Left colon (tissue), 2 donors: ENCODE data around the gene SLC66A3. TPM values are rescaled to one million over a fixed set of nuclear protein-coding genes. Genes with fewer than 3 reads are reported as not detected.
A peak's percentile ranks its signal among the peaks of the same experiment; 100 is the strongest.
"Not testable (repeated sequence)": the region's sequence is repeated elsewhere in the genome, so short reads cannot be mapped to it uniquely, and the experiment has no call there.

Experiments
- ATAC-seq: fragments of 200-7000 bp; cut with Tn5 transposase; one replicate; pipeline ENCODE4 v1.9.1; 2020; ENCODE audit warnings: mild to moderate bottlenecking, moderate library complexity
- DNase-seq, 2 donors: peaks; one replicate each; pipeline ENCODE4 v3.0.0-alpha.2; 2020
- intact Hi-C, 2 donors: fragments of 100-400 bp; cut with DNase I in 1 of 2; cut with micrococcal nuclease in 1 of 2; formaldehyde crosslinking; loops; one replicate each; pipeline versions ENCODE4 v1.11.2 to v1.14.0; 2022; cut with DNase I, micrococcal nuclease
- total RNA-seq, 2 donors: library from RNA; stranded (reverse); fragmentation: NEBNext Ultra II Directional; extraction: Animal tissue kit (Norgen Biotek cat#: 25700); gene quantifications; one replicate each; pipeline ENCODE4 v1.2.1, GENCODE V29; 2021
- donor health status: DM: no; HTN: no; CAD: no.
- donor health status: DM: yes; HTN: yes; CAD: no.

The SLC66A3 gene
- total RNA-seq, 2 donors from 2014 or later = 10.3 to 10.7 TPM

- no peak for ATAC-seq
- no peak for DNase-seq
- intact Hi-C loops = no loop called here
These were observed 2.5 kb downstream of the SLC66A3 start for GRCh38 chr2:11157731-11158130.

DNA sequence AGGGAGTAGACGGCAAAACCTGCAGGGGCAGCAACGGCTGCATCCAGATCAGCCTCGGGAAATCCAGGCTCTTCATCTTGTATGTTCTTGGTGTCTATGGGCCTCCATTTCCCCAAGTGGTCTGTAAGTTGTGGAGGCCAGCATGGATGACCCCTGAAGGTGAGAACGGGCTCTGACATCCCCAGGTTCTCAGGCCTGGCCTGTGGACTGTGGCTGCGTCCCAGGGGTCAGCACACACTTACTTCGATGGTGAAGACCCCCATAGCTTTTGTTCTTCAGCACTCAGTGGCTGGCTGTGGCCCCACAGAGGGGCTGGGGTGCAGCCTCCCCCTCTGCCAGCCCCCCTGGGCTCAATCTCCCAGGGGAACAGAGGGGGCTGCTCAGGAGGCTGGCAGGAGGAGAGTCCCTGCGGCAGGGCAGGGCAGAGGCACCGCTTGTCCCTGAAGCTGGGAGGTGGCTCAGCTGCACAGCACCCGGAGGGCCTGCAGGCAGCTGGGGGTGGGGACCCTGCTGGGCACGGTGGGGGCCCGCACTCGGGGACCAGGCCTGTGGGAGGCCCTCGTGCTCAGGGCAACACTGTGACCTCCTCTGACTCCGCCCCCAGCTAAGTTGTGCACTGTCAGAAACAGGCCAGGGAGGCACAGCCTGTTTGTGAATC is 3.8 kb downstream of the SLC66A3 start:
- ATAC-seq = no peak
- DNase-seq = no peak
- intact Hi-C loops = no loop called here

- DNase-seq (no peak), ATAC-seq (no peak)
- intact Hi-C loops = no loop called here
These were observed 4.4 kb downstream of the SLC66A3 start for GRCh38 chr2:11159574-11160170.

DNA sequence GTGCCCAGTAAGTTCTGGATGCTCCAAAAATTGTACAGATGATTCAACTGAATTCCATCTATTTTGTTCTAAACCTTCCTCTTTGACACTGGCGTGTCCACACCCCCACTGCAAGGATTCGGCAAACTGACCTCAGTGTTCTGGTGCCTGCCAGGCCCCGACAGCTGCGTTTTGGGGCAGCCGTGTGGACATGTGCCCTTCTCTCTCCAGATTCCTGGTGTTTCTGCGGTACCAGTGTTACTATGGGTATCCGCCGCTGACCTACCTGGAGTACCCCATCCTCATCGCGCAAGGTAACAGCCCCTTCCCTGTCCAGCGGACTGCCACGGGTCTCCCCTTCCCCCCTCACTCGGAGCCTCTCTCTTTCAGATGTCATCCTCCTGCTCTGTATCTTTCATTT is 5.0 kb downstream of the SLC66A3 start:
- no peak for ATAC-seq
- no peak for DNase-seq
- intact Hi-C loops = no loop called here

DNA sequence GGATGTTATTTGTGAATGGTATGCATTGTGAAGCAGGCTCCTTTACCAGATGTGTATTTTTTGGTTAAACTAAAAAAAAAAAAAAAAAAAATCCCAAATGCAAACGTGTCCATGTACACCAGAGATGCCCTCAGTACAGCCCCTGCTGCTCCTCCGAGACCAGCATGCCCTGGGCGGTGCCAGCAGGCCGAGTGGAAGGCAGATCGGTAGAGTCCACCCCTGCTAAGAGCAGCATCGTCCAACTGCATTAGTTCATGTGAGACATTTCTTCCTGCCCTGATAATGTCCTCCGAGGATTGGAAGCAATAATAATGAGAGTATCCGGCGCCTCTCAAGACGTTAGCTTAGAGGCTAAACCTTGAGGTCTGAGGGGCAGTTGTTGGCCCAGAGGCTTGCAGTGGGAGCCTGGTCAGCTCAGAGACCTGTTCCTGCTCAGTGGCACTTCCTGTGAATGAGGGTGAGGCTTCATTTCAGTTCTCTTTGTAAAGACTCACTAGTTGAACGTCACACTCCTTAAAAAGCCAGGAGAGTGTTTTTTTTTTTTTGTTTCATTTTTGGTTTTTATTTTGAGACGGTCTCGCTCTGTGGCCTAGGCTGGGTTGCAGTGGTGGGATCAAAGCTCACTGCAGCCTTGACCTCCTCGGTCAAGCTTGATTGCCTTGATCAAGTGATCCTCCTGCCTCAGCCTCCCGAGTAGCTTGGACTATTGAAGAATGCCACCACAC is 5.6 kb downstream of the SLC66A3 start:
- intact Hi-C loops = no loop called here
- peak; percentile 20 for ATAC-seq

DNA sequence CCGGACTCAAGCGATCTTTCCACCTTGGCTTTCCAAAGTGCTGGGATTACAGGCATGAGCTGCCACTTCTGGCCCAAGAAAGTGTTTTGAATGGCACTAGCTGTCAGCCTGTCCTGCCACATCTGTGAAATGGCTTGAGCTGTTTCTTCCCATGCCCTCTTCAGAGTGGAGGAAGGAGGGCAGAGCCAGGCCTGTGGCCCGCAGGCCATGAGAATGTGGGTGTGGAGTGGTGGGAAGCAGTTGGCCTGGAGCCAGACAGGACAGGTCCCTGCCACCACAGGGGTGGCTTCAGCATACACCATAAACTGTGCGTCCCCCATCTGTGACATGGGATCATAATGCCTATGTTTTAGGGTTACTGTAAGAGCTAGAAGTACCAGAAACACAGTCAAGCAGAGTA is 6.5 kb downstream of the SLC66A3 start:
- DNase-seq (no peak), ATAC-seq (no peak)
- intact Hi-C loops = no loop called here

More for the DNA sequence above, 5.6 kb downstream of the SLC66A3 start:
- DNase-seq = no peak

- intact Hi-C loops = no loop called here
- ATAC-seq (no peak), DNase-seq (no peak)
These were observed 8.4 kb downstream of the SLC66A3 start for GRCh38 chr2:11163439-11164317.

DNA sequence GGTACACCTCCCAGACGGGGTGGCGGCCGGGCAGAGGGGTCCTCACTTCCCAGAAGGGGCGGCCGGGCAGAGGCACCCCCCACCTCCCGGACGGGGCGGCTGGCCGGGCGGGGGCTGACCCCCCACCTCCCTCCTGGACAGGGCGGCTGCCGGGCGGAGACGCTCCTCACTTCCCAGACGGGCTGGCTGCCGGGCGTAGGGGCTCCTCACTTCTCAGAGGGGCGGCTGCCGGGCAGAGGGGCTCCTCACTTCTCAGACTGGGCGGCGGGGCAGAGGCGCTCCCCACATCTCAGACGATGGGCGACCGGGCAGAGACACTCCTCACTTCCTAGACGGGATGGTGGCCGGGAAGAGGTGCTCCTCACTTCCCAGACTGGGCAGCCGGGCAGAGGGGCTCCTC is 9.8 kb downstream of the SLC66A3 start:
- intact Hi-C loops, DNase-seq, ATAC-seq: not testable (repeated sequence)

DNA sequence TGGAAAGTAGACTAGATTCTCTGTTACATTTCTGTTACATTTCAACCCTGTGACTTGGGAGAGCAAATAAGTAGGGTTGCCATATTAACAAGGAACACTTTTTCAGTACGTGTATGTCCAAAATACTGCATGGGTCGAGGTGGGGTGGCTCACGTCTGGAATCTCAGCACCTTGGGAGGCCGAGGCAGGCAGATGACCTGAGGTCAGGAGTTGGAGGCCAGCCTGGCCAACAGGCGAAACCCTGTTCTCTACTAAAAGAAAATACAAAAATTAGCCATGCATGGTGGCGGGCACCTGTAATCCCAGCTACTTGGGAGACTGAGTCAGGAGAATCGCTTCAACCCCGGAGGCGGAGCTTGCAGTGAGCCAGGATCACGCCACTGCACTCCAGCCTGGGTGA is 11.2 kb downstream of the SLC66A3 start:
- ATAC-seq (no peak), DNase-seq (no peak)
- intact Hi-C loops = no loop called here

DNA sequence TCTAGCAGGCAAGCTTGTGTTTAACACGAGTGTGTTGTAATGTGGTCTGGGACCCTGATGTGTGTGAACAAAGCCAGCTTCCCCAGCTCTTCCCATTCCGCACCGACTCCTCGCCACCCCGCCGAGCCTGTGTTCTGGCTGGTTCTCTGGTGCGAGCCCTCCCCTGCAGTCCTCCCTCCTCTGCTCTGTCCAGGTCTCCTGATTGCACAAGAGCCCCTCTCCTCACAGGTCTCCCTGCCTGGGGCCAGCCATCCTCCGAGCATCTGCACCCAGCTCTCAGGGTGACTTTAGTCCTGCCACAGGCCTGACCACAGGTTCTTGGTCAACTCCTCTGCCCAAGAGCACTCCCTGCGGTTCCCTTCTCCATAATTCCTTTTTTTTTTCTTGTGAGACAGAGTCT is 13.2 kb downstream of the SLC66A3 start:
- DNase-seq (no peak), ATAC-seq (no peak)
- intact Hi-C loops = no loop called here

- ATAC-seq = peak; percentile 53
- intact Hi-C loops = no loop called here
- DNase-seq = no peak
These were observed 14.1 kb downstream of the SLC66A3 start for GRCh38 chr2:11169333-11169732.

DNA sequence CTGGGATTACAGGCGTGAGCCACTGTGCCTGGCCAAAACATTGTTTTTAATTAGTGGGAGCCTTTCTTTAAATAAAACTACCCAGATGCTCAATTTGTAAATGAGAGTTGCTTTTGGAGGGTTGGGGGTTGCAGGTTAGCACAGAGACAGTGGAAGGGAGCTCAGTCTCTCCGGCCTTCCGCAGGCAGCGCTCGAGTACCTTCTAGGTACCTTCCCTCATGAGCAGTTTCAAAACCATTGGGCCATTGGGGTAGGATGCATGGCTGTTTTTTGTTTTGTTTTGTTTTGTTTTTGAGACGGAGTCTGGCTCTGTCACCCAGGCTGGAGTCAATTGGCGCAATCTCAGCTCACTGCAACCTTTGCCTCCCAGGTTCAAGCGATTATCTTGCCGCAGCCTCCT is 19.0 kb downstream of the SLC66A3 start:
- intact Hi-C loops = no loop called here
- ATAC-seq (peak; percentile 7), DNase-seq (no peak)

GRCh38 chr2:11175293-11175795 is 20.1 kb downstream of the SLC66A3 start:
- DNase-seq (no peak), ATAC-seq (peak; percentile 20)
- intact Hi-C loops = no loop called here

- intact Hi-C loops = no loop called here
- DNase-seq = no peak
- ATAC-seq = no peak
These were observed 22.8 kb downstream of the SLC66A3 start for GRCh38 chr2:11177871-11178690.

- no peak for ATAC-seq
- intact Hi-C loops = no loop called here
- no peak for DNase-seq
These were observed 23.9 kb downstream of the SLC66A3 start for GRCh38 chr2:11179196-11179595.

DNA sequence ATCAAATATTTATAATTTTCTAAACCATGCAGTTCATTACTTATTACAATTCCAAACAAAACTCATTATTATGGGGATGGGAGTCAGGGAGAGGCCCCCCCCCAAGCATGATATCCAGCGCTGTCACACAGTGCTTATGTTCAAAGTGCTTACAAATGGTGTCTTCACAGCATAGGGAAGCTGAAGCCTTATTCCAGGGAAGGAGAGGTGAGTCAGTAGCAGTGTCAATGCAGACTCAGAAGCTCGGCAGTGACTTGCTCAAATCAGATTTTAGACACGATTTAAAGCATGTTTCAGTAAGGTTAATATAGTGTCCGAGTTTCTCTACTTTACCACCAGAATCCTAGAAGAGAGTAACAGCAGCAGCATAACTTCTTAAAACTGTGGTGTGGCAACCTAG is 24.6 kb downstream of the SLC66A3 start:
- DNase-seq (no peak), ATAC-seq (no peak)
- intact Hi-C loops = no loop called here

DNA sequence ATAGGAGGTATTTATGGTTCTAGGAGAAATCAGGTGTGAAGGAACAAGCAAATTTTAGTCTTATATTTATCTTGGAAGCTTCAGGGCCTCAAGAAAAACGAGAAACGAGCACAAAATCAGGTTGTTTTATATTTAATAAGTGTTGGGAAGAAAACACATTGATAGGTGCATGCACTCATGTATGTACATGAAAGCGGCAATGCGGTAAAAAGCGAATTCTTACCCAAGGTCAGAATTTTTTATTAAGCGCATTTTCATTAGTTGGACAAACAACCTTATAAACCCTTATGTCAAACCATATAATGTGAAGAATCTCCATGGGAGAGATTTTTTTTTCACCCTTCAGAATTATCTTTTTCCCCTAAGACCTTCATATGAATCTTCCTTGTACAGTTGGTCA is 25.4 kb downstream of the SLC66A3 start:
- ATAC-seq (no peak), DNase-seq (no peak)
- intact Hi-C loops = no loop called here

DNA sequence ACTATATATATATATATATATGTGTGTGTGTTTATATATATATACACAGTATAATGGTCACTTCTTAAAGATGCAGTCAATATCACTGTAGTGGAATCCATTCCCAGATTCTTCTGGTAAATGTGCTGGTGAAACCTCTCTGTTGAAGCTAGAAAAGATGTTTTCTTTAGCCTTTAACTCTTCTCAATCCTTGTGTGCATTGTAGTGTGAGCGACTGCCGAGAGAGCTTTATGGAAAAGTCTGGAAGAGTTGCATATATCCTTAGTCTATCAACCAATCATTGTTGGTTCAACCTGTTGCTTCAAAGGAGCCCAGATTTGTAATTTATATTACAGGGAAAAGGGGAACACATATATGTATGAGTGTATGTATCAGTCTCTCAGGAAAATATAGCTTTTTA is 27.7 kb downstream of the SLC66A3 start:
- intact Hi-C loops = no loop called here
- ATAC-seq (no peak), DNase-seq (no peak)
